ENCODE data around the gene CT47A7.
"Not testable (repeated sequence)": the region's sequence is repeated elsewhere in the genome, so short reads cannot be mapped to it uniquely, and the experiment has no call there.

The CT47A7 gene

GRCh38 chrX:120956500-120956899, at the start of gene CT47A7:
CT47A7 (minus strand) TSS chrX:120956600; CDS start chrX:120956345, 255 bp downstream.
- DNase-seq (ENCODE audit: low spot score), result not testable (repeated sequence)

- DNase-seq (ENCODE audit: low spot score), result no peak
Measured at GRCh38 chrX:121000589-121000988, 44.2 kb upstream of the CT47A7 start.

- no peak for DNase-seq (ENCODE audit: low spot score)
Measured at GRCh38 chrX:120999413-120999812, 43.0 kb upstream of the CT47A7 start.

DNA sequence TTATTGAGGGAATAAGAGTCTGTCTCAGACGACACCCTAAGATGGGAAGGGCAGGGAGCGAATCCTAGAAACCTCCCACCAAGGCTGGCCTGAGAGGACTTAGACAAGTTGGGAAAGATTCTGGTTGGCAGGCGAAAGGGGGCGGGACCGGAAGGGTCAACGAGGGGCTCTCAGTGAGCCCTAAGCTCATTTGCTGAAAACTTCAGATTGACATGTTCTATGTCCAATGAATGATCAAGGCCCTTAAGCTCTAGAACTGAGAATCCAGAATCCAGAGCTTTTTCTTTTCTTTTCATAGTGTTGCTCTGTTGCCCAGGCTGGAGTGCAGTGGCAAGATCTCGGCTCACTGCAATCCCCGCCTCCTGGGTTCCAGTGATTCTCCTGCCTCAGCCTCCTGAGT, 29.3 kb upstream of the CT47A7 start, which contains the start of gene CT47A1:
CT47A1 (minus strand) TSS at position 101 of the 400 bp plus-strand sequence. CDS start 231 bp downstream, outside the sequence.
- not testable (repeated sequence) for DNase-seq (ENCODE audit: low spot score)

Data from kidney capillary endothelial cell (primary cell).